ENCODE results near the gene IQCN.

The IQCN gene, protein sequence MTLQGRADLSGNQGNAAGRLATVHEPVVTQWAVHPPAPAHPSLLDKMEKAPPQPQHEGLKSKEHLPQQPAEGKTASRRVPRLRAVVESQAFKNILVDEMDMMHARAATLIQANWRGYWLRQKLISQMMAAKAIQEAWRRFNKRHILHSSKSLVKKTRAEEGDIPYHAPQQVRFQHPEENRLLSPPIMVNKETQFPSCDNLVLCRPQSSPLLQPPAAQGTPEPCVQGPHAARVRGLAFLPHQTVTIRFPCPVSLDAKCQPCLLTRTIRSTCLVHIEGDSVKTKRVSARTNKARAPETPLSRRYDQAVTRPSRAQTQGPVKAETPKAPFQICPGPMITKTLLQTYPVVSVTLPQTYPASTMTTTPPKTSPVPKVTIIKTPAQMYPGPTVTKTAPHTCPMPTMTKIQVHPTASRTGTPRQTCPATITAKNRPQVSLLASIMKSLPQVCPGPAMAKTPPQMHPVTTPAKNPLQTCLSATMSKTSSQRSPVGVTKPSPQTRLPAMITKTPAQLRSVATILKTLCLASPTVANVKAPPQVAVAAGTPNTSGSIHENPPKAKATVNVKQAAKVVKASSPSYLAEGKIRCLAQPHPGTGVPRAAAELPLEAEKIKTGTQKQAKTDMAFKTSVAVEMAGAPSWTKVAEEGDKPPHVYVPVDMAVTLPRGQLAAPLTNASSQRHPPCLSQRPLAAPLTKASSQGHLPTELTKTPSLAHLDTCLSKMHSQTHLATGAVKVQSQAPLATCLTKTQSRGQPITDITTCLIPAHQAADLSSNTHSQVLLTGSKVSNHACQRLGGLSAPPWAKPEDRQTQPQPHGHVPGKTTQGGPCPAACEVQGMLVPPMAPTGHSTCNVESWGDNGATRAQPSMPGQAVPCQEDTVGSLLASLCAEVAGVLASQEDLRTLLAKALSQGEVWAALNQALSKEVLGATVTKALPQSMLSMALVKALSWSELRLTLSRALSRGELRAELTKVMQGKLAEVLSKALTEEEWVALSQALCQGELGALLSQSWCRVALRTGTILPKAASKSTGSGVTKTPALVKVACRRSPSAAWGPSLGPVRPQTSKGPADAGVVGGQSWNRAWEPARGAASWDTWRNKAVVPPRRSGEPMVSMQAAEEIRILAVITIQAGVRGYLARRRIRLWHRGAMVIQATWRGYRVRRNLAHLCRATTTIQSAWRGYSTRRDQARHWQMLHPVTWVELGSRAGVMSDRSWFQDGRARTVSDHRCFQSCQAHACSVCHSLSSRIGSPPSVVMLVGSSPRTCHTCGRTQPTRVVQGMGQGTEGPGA (N-terminal part only)
- 4.8 to 29.9 reads per million in 2 donors for total RNA-seq

GRCh38 chr19:18274219-18274780, at the start of gene IQCN:
TSS of gene IQCN (minus strand) at chr19:18274452. CDS start at chr19:18269478, 4,974 bp downstream.
- DNase-seq = no peak

DNA sequence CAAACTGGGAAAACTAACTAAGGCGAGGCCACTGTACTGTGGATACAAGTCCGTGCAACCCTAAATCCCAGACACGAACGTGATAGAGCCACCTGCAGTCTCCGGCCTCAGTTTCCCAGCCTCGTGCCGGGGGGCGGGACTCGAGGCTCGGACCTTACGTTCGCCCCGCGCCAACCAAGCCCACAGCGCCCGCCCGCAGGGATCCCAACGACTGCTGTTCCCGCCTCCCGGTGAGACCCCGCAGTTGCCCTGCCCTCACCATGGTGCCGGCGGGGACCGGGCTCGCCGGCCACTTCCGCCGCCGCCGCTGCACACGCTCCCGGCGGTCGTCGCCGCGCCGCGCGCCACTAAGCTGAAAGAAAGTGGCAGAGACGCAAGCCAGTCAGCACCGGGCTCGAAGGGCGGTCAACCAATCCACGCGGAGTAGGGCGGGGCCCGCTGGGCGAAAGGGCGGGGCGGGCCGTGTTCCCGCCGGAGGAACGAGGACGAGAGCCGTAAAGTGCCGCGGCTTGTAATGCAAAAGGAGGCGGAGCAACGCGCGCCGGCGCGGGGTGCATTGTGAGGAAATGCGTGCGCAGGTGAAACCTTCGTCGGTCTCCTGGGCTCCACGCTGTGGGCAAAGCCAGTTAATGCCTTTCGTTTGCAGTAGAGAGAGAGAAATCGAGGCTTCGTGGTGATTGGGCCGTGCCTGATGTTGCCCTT, 48.7 kb upstream of the IQCN start, which contains the start of gene LSM4:
LSM4 (minus strand) TSS at position 318 of the 702 bp plus-strand sequence; CDS start at position 262, 56 bp downstream.
- DNase-seq = peak; percentile 98

- DNase-seq = no peak
These were observed 48.1 kb upstream of the IQCN start for GRCh38 chr19:18322318-18322758.

DNA sequence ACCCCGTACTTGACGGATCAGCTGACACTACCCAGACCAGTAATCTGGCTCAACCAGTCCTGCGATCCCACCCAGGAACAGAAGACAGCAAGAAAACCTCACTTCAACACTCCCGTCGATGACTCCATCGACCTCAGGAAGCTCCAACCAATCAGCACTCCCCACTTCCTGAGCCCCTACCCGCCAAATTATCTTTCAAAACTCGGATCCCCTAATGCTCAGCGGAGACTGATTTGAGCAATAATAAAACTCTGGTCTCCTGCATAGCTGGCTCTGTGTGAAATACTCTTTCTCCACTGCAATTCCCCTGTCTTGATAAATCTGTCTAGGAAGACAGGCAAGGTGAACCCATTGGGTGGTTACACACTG, 47.5 kb upstream of the IQCN start:
- DNase-seq = no peak

DNA sequence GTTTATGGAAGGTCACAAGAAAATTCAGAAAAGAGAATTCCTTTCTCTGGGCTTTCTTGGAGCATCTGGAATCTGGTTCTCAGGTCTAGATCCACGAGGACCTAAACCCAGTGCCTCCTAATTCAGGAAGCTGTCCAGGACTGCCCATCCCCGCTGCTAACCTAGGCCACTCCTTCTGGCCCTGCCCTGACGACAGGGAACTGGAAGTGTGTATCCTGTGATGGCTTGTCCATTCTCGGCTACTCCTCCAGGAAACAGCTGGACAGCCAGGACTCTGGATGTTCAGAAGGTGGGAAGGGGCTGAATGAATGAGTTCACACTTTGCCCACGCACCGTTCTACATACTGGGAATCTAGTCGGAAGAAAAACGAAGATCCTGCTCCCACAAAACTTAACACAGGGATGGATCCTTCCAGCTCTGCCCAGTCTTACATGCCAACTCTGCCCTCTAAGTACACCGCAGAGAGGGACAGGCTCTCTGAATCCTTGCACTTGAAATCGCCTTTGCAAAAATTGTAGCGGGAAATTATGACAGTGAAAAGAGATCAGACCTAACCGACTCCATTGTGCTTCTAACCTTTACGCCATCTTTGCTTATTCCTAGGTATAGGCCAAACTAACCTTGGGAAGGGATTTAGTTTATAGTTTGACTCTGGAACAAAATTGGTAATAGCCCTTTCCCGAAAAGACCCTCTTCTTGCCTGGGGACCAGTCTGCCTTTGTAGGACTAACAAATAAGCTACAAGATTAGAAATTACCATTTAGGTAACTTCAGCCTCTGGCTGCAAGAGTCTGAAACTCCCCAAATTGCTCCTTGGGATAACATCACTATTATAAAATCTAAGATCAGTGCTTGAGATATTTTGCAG, 46.8 kb upstream of the IQCN start:
- DNase-seq = no peak

DNA sequence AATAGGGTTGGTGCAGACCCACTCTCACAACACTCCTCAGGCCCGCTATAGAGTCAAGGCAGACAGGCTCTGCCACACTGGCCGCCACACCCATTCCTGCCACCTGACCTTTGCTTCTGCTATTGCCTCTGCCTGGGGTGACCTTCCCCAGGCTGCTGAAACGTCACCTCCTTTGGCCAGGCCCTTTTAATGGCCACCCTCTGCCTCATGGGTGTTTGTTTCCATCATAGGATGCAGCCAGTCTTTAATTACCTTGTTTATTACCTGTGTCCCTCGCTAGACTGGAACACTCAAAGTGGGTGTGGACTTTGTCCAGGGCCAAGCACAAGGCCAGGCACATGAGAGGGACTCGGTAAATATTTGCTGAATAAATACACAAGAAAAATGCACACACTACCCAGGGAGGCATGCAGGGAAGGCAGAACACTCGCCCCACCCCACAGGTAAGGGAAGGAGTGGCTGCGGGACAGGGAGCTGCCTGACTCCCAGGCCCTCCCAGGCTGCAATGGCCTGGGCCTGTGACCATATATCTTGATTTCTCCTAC, 45.4 kb upstream of the IQCN start:
- DNase-seq = no peak

- peak; percentile 38 for DNase-seq
These were observed 43.9 kb upstream of the IQCN start for GRCh38 chr19:18317961-18318800.

DNA sequence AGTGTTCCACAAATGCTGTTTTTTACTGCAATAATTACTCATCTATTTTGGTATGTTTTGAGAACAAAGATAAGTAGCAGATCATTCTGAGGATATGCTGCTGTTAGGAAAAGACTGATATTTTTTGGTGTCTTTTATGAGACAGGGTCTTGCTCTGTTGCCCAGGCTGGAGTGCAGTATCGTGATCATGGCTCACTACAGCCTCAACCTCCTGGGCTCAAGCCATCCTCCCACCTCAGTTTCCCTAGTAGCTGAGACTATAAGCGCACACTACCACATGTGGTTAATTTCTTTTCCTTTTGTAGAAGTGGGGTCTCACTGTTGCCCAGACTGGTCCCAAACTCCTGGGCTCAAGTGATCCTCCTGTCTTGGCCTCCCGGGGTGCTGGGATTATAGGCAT, 39.1 kb upstream of the IQCN start:
- no peak for DNase-seq

DNA sequence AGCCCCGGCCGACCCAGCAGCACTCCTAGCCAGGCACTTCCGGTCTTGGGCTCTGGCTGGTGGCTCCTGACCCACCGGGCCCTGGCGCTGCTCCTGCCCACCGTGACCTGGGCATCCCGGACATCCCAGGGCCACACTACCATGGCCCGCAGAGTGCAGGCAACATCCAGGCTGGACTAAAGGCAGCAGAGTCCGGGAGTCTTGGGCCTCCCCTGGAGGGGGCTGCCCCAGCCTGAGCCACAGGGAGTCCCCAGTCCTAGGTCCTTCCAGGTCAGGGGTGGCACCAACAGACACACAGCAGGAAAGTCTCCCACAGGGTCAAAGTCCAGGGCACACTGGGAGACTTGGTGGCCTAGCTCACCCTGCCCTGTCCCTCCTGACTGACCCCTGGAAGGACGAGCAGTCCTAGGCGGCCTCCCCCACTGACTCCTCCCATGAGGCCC, 37.9 kb upstream of the IQCN start:
- DNase-seq = no peak

DNA sequence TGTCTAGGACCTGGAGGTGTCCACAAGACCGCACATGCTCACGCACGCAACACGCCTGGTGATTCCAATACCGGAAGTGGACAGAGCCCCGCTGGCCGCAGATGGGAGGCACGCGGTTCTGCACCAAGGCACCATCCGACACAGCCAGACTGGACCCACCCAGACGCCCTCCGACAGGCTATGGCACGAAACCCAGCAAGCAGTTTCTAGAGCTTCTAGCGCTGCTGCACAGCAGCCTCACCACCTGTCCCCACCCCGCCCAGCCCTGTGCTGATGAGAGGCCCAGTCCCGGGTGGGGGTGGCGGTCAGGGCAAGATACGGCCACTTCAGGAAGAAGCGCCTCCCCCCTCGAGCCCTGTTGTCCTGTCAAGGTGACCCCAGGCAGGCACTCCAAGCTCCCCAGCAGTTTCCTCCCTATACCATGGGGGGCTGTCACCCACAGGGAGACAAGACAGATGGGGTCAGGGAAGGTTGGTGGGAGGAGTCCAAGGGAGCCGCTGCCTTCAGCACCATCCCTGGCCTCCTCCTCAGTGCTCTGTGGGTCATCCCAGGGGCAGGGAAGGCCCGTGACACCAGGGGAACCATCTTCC, 37.3 kb upstream of the IQCN start:
- no peak for DNase-seq

- no peak for DNase-seq
These were observed 36.7 kb upstream of the IQCN start for GRCh38 chr19:18310966-18311365.

DNA sequence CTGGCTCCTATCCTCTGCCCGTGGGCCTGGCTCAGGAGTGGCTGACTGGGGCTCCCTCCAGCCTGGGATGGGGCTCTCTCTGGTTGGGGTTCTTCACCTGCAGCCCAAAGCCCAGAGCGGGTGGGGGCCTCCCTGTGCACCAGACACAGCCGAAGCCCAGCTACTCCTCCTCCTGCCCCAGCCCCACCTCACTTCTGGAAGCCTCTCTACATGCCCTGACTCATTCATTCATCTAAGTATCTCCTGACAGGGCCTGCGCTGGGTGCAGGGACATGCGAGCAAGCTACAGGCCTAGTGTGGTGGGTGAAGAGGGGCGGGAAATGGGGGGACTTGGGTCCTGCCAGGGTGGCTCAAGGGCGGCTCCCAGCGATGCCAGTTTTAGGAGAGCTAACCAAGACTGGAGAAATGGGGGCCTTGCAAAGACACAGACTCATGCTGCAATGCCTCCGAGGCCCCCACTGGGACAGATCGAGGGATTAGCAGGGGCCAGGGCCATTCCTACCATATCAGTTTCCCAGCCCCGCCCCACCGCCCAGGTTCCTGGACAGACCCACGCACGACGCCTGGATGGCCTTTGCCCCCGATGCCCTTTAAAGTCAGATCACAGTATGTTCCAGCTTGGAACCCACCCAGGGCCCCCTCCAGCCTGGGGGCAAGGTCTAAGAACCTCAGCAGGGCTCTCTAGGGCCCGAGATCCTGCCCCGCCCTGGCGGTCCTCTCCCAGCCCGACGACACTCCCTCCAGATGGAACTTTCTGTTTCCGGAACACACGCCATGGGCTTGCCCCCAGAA, 36.1 kb upstream of the IQCN start:
- DNase-seq = no peak

DNA sequence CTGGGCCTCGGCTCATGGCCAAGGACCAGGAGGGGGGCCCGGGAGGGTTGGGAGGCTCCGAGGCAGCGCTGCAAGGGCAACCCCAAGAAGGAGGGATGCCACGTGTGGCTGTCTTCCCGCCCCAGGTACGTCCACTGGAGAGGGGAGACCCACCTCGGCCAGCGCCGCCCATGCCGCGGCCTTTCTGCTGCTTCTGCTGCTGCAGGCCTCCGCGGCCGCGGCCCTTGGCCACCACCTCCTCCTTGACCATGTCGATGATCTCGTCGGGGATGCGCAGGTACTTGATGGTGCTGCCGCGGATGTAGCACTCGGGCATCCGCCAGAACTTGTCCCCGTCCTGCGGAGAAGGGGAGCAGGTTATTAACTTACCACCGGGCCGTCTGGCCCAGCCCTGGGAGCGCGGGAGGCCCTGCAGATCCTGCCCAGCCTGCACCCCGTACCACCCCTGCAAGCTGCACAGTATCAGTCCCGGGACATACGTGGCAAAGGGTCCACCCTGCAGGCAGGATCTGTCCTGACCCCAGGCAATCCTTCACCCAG, 35.3 kb upstream of the IQCN start:
- DNase-seq = no peak

GRCh38 chr19:18308948-18309325, 34.7 kb upstream of the IQCN start:
- no peak for DNase-seq

- DNase-seq = no peak
These were observed 34.0 kb upstream of the IQCN start for GRCh38 chr19:18308051-18308947.

DNA sequence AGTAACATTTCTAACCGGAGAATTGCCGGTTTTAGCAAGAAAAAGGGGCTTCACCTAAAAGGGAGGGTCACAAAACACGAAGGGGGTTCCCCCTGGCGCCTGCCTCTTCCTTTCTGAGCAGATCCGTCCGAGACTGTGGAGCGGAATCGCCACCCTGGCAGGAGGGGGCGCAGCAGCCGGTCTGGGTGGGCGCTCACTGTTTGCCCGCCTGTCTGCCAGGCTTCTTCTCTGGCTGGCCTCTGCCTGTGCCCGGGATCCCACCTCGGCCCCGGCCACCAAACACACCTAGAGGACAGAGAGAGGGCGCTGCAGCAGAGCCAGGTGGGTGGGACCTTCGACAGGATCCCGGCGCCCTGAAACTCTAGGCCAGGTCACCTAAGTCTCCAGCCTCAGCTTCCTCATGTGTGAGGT, 33.0 kb upstream of the IQCN start:
- peak; percentile 30 for DNase-seq

DNA sequence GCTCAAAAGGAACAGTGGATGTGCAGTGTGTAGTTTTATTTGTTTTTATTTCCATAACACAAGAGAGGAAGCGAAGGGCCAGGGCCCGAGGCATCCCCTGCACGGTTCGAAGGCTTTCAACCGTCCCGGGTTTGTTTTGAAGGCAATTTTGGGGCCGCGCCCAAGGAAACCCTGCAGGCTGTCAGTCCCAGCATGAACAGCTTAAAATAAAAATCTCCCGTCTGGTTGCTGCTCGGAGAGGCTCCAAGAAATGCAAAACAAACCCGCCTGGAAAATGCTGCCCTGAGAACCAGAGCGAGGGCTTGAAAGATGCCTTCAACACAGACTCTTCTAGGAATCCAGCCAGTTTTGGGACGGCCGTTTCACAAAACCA, 32.6 kb upstream of the IQCN start:
- no peak for DNase-seq
